Mononuclear cell (primary cell): ENCODE measurements around the gene CSGALNACT2. TPM values are rescaled to one million over a fixed set of nuclear protein-coding genes. Genes with fewer than 3 reads are reported as not detected.

ENCODE experiments used
- H3K27me3 ChIP-seq: 2 replicates; pipeline ENCODE4 v1.6.0; 2011; ENCODE audit warnings: low read length, control low read depth; ENCODE audit not compliant: insufficient read depth
- H3K4me1 ChIP-seq: 2 replicates; pipeline ENCODE4 v1.5.1; 2011; ENCODE audit warnings: mild to moderate bottlenecking, low read length, control low read depth; ENCODE audit not compliant: insufficient read depth
- H3K4me3 ChIP-seq: 2 replicates; pipeline ENCODE4 v1.5.1; 2011; ENCODE audit warnings: mild to moderate bottlenecking, low read length, moderate library complexity
- H3K9me3 ChIP-seq: 2 replicates; pipeline ENCODE4 v1.5.1; 2011; ENCODE audit warnings: low read depth, mild to moderate bottlenecking, control low read depth, low read length
- total RNA-seq: library from RNA; depleted of rRNA; stranded (reverse); fragments of >200 nt; gene quantifications from one replicate; pipeline ENCODE4 v1.2.3, GENCODE V29; 2012

CSGALNACT2 gene
- total RNA-seq, 1 donor = 68.8 TPM

- H3K9me3 ChIP-seq = no peaks in the 10 kb centered on the region
- H3K4me1 ChIP-seq = peaks cover 69% of the 10 kb centered on the region
- no peaks in the 10 kb centered on the region for H3K27me3 ChIP-seq
These were observed 12.1 kb upstream of the CSGALNACT2 start for GRCh38 chr10:43125881-43126731.

DNA sequence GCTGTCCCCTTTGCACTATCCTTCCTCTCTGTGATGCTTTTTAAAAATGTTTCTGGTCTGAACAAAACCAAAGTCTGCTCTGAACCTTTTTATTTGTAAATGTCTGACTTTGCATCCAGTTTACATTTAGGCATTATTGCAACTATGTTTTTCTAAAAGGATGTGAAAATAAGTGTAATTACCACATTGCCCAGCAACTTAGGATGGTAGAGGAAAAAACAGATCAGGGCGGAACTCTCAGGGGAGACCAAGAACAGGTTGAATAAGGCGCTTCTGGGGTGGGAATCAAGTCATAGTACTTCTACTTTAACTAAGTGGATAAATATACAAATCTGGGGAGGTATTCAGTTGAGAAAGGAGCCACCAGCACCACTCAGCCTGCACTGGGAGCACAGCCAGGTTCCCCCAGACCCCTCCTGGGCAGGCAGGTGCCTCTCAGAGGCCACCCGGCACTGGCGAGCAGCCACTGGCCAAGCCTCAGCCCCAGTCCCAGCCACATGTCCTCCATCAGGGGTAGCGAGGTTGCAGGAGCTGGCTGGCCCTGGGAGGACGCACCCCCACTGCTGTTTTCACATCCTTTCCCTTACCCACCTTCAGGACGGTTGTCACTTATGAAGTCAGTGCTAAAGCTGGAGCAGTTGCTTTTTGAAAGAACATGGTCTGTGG lies 11.4 kb upstream of the CSGALNACT2 start:
- peaks cover 61% of the 10 kb centered on the region for H3K4me1 ChIP-seq
- no peak overlapping the region for H3K4me3 ChIP-seq
- H3K27me3 ChIP-seq = no peaks in the 10 kb centered on the region
- H3K9me3 ChIP-seq = no peaks in the 10 kb centered on the region

More at GRCh38 chr10:43125881-43126731, 12.1 kb upstream of the CSGALNACT2 start:
- no peak overlapping the region for H3K4me3 ChIP-seq

GRCh38 chr10:43127442-43127841 lies 10.8 kb upstream of the CSGALNACT2 start:
- no peak overlapping the region for H3K4me3 ChIP-seq

GRCh38 chr10:43128331-43128730 lies 9.9 kb upstream of the CSGALNACT2 start:
- Histone ChIP-seq H3K27me3 (no peaks in the 10 kb centered on the region), H3K4me3 (no peak overlapping the region), H3K9me3 (no peaks in the 10 kb centered on the region), H3K4me1 (peaks cover 54% of the 10 kb centered on the region)

More at GRCh38 chr10:43127442-43127841, 10.8 kb upstream of the CSGALNACT2 start:
- Histone ChIP-seq H3K4me1 (peaks cover 56% of the 10 kb centered on the region), H3K9me3 (no peaks in the 10 kb centered on the region), H3K27me3 (no peaks in the 10 kb centered on the region)

DNA sequence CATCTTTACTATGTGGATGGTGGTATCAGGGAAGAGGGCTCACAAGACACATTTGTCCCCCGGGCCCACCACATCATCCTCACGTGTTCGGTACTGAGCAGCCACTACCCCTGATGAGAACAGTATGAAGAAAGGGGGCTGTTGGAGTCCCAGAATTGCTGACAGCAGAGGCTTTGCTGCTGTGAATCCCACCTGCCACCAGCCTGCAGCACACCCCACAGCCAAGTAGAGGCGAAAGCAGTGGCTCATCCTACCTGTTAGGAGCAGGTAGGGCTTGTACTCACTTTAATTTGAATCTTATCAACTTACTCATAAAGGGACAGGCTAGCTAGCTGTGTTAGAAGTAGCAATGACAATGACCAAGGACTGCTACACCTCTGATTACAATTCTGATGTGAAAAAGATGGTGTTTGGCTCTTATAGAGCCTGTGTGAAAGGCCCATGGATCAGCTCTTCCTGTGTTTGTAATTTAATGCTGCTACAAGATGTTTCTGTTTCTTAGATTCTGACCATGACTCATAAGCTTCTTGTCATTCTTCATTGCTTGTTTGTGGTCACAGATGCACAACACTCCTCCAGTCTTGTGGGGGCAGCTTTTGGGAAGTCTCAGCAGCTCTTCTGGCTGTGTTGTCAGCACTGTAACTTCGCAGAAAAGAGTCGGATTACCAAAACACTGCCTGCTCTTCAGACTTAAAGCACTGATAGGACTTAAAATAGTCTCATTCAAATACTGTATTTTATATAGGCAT lies 9.1 kb upstream of the CSGALNACT2 start:
- Histone ChIP-seq H3K4me1 (peaks cover 57% of the 10 kb centered on the region), H3K4me3 (no peak overlapping the region), H3K9me3 (no peaks in the 10 kb centered on the region), H3K27me3 (no peaks in the 10 kb centered on the region)

GRCh38 chr10:43130770-43131171 lies 7.5 kb upstream of the CSGALNACT2 start:
- no peak overlapping the region for H3K4me3 ChIP-seq
- H3K4me1 ChIP-seq = peaks cover 54% of the 10 kb centered on the region
- H3K9me3 ChIP-seq = no peaks in the 10 kb centered on the region
- no peaks in the 10 kb centered on the region for H3K27me3 ChIP-seq

GRCh38 chr10:43131256-43131655 lies 7.0 kb upstream of the CSGALNACT2 start:
- Histone ChIP-seq H3K4me3 (no peak overlapping the region), H3K4me1 (peaks cover 49% of the 10 kb centered on the region), H3K9me3 (no peaks in the 10 kb centered on the region), H3K27me3 (no peaks in the 10 kb centered on the region)

- Histone ChIP-seq H3K9me3 (no peaks in the 10 kb centered on the region), H3K27me3 (no peaks in the 10 kb centered on the region), H3K4me3 (no peak overlapping the region), H3K4me1 (peaks cover 43% of the 10 kb centered on the region)
These were observed 6.3 kb upstream of the CSGALNACT2 start for GRCh38 chr10:43131906-43132305.

DNA sequence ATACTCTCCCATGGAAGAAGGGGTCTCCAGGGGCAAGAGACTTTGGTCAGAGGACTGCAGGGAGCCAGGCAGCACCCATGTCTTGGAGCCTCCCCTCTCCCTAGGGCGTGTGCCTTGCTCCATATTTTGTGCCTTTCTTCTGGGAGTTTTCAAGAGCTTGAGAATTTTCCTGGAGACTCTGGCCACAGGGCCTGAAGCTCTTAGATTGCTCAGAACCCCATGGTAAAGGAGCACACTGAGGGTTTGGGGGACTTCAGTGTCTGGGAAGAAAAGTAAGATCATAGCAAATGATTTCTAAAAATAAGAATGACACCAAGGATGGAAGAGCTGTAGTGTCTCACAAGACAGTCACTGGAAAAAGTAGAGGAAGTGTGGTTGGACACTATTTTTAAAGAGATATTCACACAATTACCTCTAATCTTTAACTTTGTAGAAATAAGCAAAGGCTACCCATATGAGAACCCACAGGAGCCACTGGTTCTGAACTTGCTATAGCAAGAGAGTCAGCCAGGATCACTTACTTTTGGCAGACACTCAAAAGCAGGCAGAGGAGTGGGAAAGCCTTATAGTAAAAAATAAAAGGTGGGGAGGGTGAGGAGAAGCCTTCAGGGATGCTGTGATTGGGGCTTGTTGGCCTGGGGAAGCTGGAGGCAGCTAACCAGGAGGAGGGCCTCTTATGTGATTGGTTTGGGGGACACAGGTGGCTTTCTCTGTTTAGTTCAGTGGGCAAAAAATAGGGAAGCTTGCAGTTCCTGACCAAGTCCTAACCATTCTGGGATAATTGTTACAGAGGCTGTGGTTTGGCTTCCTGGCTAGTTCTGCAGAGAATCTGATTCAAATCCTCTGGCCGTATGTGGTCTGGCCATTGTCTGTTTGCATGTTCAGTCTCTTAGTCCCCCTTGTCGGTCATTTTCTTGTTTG lies 5.1 kb upstream of the CSGALNACT2 start:
- Histone ChIP-seq H3K27me3 (no peaks in the 10 kb centered on the region), H3K9me3 (no peaks in the 10 kb centered on the region), H3K4me3 (no peak overlapping the region), H3K4me1 (peaks cover 42% of the 10 kb centered on the region)

DNA sequence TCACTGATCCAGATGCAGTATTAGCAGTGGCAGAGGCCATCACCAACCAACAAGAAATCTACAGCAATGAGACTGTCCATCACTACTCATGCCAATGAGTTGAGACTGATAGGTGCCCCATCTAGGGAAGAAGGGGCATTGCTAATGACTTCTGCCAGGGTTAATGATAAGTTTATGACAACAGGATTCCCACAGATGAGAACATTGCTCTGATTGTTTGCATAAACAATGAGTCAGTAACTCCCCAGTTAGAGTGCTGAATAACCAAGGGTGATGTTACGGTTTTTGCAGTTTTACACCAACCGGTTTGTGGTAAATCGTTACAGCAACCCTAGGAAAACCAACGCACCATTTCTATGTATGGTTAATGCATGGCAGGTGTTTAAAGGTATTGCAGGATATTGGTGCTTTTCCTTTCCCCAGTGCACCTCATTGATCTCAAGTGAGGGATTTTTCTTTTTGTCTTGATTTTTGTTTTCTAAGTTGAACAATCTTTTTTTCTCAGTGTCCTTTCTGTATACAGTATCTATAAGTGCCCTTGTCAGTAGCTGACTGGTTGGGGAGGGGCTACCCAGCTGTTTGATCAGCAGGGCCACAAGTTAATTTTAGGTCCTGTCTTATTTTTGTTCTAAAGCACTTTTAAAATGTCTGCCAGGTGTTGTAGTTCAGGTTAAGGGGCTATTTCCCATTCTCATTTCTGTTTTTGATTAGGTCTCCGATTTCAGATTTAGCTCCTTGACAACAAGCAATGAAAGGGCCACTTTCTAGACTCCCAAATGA lies 3.9 kb upstream of the CSGALNACT2 start:
- no peaks in the 10 kb centered on the region for H3K9me3 ChIP-seq
- H3K27me3 ChIP-seq = no peaks in the 10 kb centered on the region
- H3K4me3 ChIP-seq = no peak overlapping the region
- peaks cover 30% of the 10 kb centered on the region for H3K4me1 ChIP-seq

DNA sequence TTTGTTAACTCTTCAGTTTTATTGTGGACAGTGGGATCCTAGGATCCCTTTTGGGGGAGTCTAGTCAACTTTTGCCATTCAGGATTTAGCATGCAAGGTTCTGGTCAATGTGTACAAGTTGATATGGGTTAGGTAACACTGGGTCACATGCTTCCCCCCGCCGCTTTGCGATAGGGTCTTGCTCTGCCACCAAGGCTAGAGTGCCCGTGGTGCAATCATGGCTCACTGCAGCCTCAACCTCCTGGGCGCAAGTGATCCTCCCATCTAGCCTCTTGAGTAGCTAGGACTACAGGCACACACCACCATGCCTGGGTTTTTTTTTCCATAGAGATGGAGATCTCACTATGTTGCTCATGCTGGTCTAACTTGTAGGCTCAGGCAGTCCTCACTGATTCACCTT lies 3.2 kb upstream of the CSGALNACT2 start:
- Histone ChIP-seq H3K4me1 (peaks cover 28% of the 10 kb centered on the region), H3K9me3 (no peaks in the 10 kb centered on the region)

GRCh38 chr10:43135656-43136055 lies 2.6 kb upstream of the CSGALNACT2 start:
- H3K9me3 ChIP-seq = no peaks in the 10 kb centered on the region
- peaks cover 29% of the 10 kb centered on the region for H3K4me1 ChIP-seq
- H3K27me3 ChIP-seq = no peaks in the 10 kb centered on the region
- H3K4me3 ChIP-seq = no peak overlapping the region

More for the DNA sequence above, 3.2 kb upstream of the CSGALNACT2 start:
- no peaks in the 10 kb centered on the region for H3K27me3 ChIP-seq
- no peak overlapping the region for H3K4me3 ChIP-seq

DNA sequence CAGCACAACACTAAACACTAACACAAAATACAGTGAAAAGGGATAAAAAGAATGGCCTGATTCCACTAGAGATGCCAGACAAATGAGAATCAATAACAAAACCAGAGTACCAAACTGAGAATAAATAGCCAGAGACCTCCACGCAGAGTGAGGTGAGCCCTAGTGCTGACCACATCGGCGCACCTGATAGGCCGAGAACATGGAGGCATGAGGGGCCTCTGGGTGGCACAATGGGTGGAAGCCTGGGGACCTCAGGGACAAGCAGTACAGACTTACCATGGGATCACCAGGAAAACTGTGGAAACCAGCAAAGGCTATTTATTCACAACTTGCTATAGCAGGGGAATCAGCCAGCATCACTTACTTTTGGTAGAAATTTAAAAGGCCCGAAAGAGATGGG lies 1.8 kb upstream of the CSGALNACT2 start:
- no peaks in the 10 kb centered on the region for H3K27me3 ChIP-seq
- no peaks in the 10 kb centered on the region for H3K9me3 ChIP-seq
- H3K4me3 ChIP-seq = no peak overlapping the region
- H3K4me1 ChIP-seq = peaks cover 37% of the 10 kb centered on the region
